GM21367 (cell line): ENCODE data around the gene NINL.

ENCODE experiments used
- ATAC-seq: cut with Tn5 transposase; IDR thresholded peaks from one replicate; pipeline ENCODE4 v1.9.1; 2021; ENCODE audit not compliant: unreplicated experiment

Gene NINL

GRCh38 chr20:25468126-25469075, 116.9 kb downstream of the NINL start:
- no peak for ATAC-seq

DNA sequence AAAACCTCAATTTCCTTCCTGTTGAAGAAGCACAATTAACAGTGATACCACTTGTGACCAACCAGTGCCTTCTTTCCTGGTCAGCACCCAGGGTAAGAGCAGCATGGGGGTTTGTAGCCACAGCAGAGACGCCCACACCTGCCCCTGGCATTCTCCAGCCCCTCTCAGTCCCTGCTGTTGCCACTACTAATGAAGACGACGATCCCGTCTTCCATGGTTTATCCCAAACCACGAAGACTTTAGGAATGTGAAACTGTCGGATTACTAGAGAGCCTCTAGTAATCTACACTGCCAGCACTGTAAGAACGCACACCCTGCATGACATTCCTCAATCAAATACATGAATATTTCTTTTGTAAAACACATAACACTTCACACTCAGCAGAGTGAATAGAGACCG, 117.9 kb downstream of the NINL start:
- no peak for ATAC-seq

DNA sequence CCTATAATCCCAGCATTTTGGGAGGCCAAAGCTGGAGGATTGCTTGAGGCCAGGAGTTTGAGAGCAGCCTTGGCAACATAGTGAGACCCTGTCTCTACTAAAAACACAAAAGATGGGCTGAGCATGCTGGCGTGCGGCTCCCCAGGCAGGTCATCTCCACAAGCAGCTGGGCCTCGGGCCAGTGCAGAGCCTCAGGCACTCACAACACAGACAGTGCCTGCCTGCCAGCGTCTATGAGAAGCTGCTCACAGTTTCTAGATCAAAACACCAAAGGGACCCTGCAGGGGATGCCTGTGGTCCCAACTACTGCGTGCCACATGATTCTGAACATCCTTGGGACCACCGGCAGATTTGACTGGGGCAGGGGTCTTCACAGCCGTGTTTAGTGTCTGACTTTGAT, 118.5 kb downstream of the NINL start:
- ATAC-seq = no peak

DNA sequence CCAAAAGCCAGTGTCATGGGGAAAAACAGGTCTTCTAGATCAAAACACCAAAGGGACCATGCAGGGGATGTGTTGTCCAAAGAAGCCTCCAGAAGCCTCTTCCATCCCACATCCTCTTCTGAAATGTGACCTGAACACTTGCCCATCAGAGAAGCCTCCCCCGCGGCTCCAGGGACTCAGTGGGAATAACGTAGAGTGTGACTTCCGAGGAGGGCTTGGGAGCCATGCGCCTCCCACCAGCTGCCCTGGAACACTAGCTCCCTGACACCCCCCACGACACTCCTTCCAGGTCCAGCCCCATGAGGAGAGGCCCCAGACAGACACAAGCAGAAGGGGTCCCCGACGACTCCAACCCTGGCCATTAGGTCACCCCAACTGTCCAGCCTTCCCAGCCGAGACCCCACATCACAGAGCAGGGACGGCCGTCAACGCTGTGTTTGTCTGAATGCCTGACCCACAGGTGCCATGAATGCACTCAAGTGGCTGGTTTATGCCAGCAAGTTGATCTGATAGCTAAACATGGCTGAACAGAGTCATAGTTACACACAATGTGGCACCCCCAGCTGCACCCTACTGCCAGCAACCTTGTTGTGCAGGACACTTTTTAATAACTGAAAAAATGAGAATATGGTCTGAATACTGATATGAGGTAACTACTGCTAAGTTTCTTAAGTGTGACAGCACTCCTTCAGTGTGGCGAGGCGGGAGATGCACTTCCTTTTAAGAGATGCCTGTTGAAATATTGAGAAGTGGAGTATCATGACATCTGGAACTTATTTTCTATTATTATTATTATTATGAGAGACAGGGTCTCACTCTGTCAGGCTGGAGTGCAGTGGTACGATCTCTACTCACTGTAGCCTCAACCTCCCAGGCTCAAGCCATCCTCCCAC, 119.8 kb downstream of the NINL start:
- ATAC-seq = no peak

- no peak for ATAC-seq
Measured at GRCh38 chr20:25464501-25465242, 120.7 kb downstream of the NINL start.

- ATAC-seq = no peak
Measured at GRCh38 chr20:25461786-25462545, 123.4 kb downstream of the NINL start.

DNA sequence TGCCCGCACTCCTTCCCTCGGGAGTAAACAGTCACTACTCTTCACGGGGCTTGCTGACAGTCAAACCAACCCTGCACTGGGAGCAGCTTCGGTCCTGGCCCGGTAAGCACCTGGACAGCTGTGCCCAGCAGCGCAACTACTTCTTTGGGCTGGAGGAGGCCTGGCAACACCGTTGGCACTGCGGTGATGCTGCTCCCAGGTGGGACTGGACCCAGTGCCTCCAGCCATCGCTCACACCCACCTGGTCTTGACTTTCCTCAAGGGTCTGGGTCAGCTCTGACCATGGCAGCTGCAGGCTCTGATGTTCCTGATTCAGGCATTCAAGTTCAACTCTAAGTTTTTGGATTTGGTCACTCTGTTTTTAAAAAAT, 124.1 kb downstream of the NINL start:
- no peak for ATAC-seq

GRCh38 chr20:25460566-25461280, 124.6 kb downstream of the NINL start:
- no peak for ATAC-seq

DNA sequence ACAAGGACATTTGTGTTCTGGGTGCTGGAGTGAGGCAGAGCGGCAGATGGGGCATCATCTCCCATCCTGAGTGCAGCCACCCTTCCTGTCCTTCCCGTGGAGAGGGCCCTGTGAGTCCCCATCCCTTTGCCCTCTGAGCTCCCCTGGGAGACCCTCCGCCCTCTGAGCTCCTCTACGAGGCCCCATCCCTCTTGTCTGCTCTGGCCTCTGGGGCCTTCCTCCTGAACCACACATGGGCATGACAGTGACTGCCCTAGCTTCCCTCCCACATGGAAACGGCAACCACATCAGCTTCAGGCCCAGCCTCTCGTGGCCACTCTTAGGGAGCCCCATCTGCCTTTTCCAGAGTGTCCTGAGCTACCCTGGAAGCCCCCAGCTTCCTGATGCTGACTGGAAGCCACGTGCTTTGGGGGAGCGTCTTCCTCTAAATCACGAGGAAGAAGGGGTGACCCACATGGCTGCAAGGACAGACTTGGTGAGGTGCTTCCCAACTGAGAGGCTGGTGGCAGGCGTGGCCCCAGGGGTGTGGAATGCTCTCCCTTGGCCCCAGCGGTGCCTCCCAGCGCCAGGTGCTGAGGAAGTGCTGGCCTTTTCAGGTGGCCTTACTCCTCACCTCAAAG, 125.3 kb downstream of the NINL start:
- ATAC-seq = no peak

- ATAC-seq = no peak
Measured at GRCh38 chr20:25459111-25459830, 126.1 kb downstream of the NINL start.

DNA sequence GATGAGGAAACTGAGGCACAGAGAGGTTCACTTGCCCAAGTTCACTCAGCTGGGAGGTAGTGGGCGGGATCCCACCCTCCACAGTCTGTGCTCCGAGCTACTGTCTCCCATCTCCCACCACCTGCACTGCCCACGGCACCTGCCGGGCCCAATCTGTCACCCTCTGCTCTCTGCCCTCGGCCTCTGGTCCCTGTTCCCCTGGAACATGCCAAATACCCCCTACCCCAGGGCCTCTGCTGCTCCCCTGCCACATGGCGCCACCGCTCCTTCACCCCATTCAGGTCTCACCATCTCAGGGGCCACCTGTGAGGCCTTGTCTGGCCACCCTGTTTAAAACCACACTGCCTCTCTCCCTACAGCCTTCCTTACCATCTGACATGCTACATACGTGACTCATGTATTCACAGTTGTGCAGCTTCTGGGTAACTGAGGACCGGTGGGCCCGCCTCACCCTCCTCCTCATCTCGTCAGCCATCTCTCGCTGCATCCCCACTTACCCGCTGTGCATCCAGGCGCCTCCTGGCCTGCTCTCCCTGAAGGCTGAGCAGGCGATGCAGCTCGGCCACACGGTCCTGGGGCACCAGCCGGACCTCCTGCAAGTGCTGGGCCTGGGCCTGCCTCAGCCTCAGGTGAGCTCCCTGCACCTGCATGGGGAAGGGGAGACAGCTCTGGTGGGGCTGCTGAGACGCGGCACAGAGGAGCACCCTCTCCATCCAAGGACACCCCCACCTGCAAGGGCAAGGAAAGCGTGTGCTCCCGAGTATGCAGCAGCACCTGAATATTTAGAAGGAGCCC, 127.2 kb downstream of the NINL start:
- no peak for ATAC-seq

DNA sequence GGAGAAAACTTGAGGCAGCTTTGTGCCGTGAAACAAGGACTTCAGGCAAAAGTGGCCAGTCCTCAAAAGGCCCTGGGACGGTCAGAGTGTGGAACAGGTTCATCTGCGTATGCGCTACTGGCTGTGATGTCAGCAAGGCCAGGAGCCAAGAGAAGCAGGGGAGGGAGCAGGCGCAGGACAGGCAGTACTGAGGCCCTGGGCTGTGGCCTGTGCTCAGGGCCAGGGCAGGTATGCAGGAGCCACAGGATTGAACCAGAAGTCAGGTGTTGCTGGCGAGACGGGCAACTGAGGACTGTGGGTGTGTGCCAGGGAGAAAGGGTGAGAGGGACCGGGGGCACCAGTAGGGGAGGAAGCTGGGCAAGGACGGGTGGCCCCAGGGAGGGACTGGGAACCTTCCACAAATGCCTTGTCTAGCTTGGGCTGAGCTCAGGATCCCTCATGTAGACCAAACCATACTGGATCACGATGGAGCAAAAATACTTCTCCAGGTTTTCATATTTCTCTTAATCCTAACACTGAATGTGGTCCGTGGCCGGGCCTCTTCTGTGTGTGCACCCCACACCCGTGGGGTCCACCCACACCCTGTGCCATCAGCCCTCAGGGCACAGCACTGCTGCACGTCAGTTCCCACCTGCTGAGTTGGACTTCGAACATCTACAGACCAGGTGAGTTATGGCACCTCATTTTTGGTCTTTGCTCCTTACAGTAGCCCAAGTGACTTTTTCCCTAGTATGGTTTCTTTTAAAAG, 131.0 kb downstream of the NINL start:
- no peak for ATAC-seq

DNA sequence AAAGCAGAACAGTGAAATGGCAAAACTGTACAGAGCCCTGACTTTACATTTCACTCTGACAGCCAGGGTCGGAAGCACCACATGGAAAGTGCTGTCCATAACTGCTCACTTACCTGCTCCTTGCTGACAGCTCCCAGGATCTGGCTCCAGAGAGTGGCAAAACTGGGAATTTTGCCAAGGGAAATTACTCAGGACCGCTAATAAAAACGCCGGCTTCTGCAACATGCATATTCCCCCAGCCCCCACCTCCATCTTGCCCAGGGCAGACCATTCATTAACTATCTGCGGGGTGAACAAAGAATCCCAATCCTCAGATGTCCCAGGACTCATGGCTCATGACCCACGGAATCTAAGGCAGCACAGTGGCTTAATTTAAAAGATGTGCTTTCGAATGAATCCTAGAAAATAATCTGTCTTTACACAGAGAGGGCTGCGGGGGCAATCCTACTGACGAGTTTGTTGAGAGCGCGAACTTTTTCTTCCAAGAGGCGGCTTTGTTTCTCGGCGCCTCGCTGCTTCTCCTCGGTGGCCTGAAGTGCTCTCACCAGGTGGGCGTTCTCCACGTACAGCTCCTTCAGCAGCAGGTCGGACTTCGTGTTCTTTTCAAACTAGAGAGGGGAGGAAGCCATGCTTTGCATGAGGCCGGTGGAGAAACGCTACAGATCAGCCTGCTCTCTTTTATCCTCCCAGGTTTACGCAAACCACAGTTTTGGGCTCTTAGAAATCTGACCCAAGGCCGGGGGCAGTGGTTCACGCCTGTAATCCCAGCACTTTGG, 132.1 kb downstream of the NINL start:
- ATAC-seq = no peak

DNA sequence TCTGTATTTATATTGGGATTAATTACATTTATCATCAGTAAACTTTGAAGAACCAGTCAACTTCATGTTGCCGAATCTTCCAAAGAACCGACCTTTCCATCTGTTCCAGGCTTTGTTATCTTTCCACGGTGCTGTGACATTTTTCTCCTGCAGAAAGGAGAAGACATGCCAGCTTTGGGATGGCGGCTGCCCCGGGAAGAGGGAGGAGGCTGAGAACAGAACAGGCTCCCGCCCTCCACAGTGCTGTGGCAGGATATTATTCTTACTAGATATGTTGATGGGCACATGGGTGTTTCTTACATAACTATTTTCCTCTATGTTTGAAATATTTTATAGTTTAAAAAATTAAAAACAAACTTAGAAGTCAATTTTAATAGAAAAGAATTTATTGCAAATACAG, 133.0 kb downstream of the NINL start:
- no peak for ATAC-seq

- no peak for ATAC-seq
Measured at GRCh38 chr20:25447671-25448070, 137.7 kb downstream of the NINL start.

GRCh38 chr20:25444556-25444955, 140.8 kb downstream of the NINL start:
- ATAC-seq = no peak

GRCh38 chr20:25439328-25439727, 146.0 kb downstream of the NINL start:
- ATAC-seq = no peak
